GM21825 (cell line): ENCODE measurements around the gene PLA2G4B.

Experiments
- ATAC-seq: cut with Tn5 transposase; IDR thresholded peaks from one replicate; pipeline ENCODE4 v1.9.1; 2021; ENCODE audit warnings: mild to moderate bottlenecking, moderate library complexity; ENCODE audit not compliant: unreplicated experiment

The PLA2G4B gene

DNA sequence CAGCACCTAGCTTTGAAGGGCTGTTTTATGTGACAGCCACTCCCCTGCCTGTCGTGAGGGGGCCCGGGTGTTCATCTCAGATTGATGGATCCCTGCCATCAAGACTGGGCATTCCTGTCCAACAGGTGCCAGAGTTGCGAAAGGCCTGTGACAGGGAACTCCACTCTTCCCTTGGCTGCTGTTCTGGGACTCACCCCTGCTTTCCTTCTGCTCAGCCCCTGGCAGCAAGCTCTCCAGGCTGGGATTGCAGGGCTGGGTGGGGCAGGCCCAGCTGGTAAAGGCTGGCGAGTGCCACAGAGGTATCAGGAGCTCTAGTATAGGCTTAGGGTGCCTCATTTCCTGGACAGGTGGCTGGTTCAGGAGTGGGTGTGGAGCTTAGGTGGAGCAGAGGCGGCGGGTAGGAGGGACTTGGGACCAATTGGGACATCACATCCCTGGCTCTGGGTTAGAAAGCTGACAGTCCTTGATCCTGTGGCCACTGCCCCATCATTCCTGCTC lies at the start of gene PLA2G4B:
Gene PLA2G4B, plus strand, starts transcription at position 448 of the 498 bp plus-strand sequence. CDS start 67 bp downstream, outside the sequence.
- ATAC-seq = no peak

GRCh38 chr15:41789236-41789635 lies 49.4 kb upstream of the PLA2G4B start:
- no peak for ATAC-seq

DNA sequence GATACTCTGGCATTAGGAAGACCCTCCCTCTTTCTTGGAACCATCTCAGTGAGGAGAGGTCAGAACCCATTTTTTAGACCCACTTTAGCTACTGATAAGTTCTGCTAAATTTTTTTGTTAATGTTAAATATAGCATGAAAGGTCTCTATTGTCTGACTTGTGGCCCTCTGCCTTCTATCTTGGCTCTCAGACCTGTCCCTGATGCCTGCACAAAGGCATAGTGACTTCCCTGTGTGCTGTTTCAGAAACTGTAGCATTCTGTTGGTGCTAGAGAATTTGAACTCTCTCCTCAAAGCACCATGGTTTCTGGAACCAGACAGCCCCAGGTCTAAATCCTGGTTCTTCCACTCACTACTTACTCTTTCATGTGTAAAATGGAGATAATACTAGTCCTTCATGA lies 49.0 kb upstream of the PLA2G4B start:
- no peak for ATAC-seq

- ATAC-seq = no peak
These were observed 48.5 kb upstream of the PLA2G4B start for GRCh38 chr15:41790169-41790568.

DNA sequence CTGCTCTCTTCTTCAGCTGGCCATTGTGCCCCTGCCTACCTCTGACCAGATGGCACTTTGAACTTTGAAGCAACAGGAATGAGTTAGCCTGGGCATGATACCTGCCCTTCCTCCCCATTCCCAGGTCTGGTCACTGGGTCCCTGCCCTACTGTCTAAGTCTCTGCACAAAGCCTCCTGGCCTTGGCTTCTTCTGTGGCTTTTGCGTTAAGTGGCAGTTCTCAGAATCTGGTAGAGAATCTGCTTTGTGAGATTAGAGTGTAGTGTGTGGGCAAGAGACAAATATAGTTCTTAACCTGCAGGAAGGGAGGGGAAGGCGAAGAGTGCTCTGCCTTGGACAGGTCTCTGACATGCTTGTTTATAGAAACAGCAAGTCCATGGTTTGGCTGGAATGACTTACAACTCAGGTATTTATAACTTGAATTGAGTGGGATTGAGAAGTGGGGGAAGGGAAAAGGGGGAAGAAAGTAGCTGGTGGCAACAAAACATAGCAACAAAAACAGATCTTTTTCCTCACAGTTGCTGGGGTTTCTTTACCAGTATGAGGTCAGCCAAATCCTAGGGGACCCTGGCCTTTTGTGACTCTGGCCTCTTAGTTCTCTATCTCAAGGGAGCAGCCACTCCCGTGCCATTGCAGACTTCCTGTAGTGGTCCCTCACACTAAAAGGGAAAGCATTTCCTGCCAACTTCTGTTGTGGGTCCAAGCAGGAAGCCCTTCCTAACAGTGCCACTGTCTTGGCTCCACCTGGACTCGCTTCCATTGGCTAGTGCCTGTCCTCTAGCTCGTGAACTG lies 47.7 kb upstream of the PLA2G4B start:
- no peak for ATAC-seq

DNA sequence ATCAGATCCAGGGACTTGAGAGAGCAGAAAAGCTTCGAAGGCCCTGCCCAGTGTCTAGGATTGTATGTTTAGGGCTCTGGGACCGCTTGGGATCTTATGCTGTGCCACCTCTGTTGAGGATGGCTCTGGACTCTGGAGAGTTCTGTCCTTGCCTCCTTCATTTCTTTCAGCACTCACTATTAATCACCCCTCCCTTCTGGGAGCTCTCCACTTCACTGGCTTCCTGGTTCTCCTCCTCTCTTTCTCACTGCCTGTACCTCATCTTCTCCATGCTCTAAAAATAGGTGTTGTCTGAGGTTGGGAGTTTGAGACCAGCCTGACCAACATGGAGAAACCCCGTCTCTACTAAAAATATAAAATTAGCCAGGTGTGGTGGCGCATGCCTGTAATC lies 47.1 kb upstream of the PLA2G4B start:
- ATAC-seq = no peak

DNA sequence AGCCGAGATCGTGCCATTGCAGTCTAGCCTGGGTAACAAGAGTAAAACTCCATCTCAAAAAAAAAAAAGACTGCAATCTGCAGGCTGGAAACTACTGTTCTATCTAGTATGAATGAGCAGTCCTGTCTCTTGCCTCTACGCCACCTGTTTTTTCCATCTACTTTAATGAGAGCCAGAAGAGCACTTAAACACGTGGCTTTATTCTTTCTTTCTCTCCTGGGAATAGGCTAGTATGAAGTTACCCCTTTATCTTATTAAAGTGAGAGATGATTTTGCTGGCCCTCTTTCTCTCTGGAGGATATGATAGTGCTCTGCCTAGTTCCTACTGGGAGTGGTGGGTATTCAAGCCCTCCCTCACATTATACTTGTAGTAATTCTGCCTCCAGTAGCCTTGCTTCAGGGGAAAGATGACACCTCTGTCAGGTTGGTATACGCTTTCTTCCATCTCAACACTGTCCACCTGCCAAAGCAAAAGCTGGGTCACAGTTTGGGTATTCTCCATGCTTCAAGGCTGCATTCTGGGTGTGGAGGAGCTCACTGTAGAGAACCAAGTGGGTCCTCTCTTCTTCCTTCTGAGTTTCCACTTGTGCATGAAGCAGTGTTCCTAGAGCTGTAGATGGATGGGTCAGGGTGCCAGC lies 46.5 kb upstream of the PLA2G4B start:
- ATAC-seq = no peak

DNA sequence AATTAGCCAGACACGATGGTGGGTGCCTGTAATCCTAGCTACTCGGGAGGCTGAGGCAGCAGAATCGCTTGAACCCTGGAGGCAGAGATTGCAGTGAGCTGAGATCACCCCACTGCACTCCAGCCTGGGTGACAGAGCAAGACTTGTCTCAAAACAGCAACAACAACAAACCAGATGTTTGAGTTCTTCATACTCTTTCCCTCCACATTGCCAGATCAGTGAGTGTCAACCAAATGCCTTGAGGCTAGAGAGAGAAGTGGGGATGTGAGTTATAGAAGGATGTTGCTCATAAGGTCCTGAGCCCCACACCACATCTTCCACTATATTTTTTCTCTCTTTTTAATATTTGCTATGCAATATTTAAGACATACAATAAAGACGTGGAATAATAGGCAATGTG lies 44.6 kb upstream of the PLA2G4B start:
- ATAC-seq = no peak

- no peak for ATAC-seq
These were observed 42.4 kb upstream of the PLA2G4B start for GRCh38 chr15:41795996-41796856.

GRCh38 chr15:41797201-41797944 lies 41.3 kb upstream of the PLA2G4B start:
- ATAC-seq = no peak

DNA sequence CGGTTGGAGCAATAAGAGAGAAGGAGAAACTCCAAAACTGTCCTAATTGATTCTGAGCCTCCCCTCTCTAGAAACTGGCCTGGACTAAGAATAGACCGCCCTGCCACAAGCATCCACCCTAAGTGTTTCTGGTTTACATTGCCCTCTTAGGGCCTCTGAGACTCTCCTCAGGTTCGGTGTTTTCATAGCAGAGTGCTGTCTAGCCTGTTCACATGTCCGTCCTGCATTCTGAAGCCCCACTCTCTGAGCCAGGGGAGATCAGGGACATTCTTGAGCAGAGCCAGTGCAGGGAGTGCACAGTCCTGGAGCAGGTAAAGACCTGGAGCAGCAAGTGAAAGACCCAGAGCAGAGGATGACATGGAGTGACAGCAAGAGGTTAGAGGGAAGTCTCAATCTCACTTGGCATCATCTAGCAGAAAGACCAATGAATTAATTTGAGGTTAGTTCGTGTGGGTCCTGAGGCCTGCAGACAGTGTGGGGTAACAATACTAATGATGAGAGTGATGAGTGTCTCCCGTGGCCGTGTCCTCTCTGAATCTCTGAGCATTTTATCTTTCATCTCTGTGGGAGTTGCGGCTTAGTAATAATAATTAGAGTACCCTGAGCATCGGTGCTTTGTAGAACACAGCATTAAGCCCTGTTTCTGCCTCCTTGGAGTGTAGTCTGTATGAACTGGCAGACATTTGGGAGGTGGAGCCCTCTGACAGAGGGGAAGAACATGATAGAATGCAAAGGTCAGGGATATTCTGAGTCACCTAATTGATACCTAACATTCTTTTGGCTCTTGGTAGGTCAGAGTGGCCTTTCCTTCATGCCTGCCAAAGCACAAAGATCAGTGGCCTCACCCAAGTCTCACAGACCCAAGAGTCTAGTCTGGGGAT lies 39.8 kb upstream of the PLA2G4B start:
- ATAC-seq = no peak

- no peak for ATAC-seq
These were observed 39.2 kb upstream of the PLA2G4B start for GRCh38 chr15:41799488-41799805.

- no peak for ATAC-seq
These were observed 37.5 kb upstream of the PLA2G4B start for GRCh38 chr15:41801185-41801584.

- ATAC-seq = no peak
These were observed 36.7 kb upstream of the PLA2G4B start for GRCh38 chr15:41801850-41802455.

GRCh38 chr15:41804361-41804760 lies 34.3 kb upstream of the PLA2G4B start:
- no peak for ATAC-seq

- no peak for ATAC-seq
These were observed 33.6 kb upstream of the PLA2G4B start for GRCh38 chr15:41804916-41805666.

DNA sequence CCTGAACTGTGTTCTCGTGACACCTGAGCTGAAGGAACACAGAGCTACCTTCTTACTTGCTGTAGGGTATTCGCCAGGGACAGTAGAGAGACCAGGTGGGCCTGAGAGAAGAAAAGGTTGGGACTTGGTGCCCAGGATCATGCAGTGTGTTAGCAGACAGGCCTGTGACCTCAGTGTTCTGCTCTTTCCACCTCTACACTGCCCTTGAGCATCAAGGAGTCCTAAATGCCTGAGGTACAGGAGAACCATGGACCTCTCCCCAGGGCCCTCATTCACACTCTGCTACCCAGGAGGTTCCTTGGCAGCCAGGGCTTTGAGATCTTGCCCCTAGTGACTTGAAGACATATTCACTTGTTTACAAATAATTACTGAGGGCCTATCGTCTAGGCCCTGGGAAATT lies 32.9 kb upstream of the PLA2G4B start:
- no peak for ATAC-seq

- ATAC-seq = no peak
These were observed 32.1 kb upstream of the PLA2G4B start for GRCh38 chr15:41806291-41807181.
